HL-60 (cell line): ENCODE data around the gene PSMF1.

ENCODE experiments used
- DNase-seq, 2 experiments: peaks; one replicate each; pipeline ENCODE4 v3.0.0-alpha.2; 2010 to 2020; ENCODE audit warnings: low read depth in 1 of 2, low spot score in 1 of 2
- H3K27ac ChIP-seq: fragments of 250-450 bp; sonication (Bioruptor Pico); replicated peaks from 2 replicates; pipeline ENCODE4 v1.5.1; 2020; ENCODE audit warnings: mild to moderate bottlenecking, moderate library complexity
- H3K27me3 ChIP-seq: fragments of 250-450 bp; sonication (Bioruptor Pico); 2 replicates; pipeline ENCODE4 v1.5.1; 2021; ENCODE audit warnings: mild to moderate bottlenecking, moderate library complexity; ENCODE audit not compliant: insufficient read depth, poor library complexity, severe bottlenecking
- H3K4me3 ChIP-seq: replicated peaks from 2 replicates; pipeline ENCODE4 v1.5.1; 2011; ENCODE audit warnings: mild to moderate bottlenecking, control low read depth, low read length; ENCODE audit not compliant: insufficient read depth
- GABPA ChIP-seq: IDR thresholded peaks from 2 replicates; pipeline ENCODE4 v1.6.1; 2012; ENCODE audit warnings: low read depth
- POLR2AphosphoS5 ChIP-seq: IDR thresholded peaks from 2 replicates; pipeline ENCODE4 v1.6.1; 2012; ENCODE audit warnings: low read depth
- SPI1 ChIP-seq: IDR thresholded peaks from 2 replicates; pipeline ENCODE4 v1.6.1; 2012; ENCODE audit warnings: low read depth, mild to moderate bottlenecking, borderline replicate concordance
- TF ChIP-seq, protein P1 (sequence below): IDR thresholded peaks from 2 replicates; pipeline ENCODE4 v1.6.1; 2012; ENCODE audit warnings: low read depth; ENCODE audit not compliant: insufficient replicate concordance
- TF ChIP-seq, protein P2 (sequence below): IDR thresholded peaks from one replicate; pipeline ENCODE4 v1.5.1; 2011; ENCODE audit warnings: low read length, control low read depth, inconsistent platforms; ENCODE audit not compliant: insufficient read depth

Gene PSMF1

DNA sequence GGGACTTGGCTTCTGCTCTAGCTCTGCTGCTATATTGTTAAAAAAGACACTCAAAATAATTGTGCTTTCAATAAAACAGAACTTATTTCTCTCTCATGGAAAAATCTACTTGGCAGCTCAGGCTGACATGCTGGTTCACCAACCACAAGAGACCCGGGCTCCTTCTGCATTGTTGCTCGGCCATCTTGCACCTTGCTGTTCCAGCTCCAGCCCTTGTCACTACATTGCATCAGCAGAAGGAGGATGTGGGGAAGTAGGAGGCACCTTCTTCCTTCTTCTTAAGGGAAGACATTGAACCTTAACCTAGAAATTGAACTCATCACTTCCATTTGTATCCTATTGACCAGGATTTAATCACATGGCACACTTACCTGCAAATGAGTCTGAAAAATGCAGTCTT, 78.2 kb downstream of the PSMF1 start:
- TF ChIP-seq, protein P1, sequence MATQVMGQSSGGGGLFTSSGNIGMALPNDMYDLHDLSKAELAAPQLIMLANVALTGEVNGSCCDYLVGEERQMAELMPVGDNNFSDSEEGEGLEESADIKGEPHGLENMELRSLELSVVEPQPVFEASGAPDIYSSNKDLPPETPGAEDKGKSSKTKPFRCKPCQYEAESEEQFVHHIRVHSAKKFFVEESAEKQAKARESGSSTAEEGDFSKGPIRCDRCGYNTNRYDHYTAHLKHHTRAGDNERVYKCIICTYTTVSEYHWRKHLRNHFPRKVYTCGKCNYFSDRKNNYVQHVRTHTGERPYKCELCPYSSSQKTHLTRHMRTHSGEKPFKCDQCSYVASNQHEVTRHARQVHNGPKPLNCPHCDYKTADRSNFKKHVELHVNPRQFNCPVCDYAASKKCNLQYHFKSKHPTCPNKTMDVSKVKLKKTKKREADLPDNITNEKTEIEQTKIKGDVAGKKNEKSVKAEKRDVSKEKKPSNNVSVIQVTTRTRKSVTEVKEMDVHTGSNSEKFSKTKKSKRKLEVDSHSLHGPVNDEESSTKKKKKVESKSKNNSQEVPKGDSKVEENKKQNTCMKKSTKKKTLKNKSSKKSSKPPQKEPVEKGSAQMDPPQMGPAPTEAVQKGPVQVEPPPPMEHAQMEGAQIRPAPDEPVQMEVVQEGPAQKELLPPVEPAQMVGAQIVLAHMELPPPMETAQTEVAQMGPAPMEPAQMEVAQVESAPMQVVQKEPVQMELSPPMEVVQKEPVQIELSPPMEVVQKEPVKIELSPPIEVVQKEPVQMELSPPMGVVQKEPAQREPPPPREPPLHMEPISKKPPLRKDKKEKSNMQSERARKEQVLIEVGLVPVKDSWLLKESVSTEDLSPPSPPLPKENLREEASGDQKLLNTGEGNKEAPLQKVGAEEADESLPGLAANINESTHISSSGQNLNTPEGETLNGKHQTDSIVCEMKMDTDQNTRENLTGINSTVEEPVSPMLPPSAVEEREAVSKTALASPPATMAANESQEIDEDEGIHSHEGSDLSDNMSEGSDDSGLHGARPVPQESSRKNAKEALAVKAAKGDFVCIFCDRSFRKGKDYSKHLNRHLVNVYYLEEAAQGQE: no peak
- no peak for TF ChIP-seq SPI1
- no peak for TF ChIP-seq POLR2AphosphoS5
- no peak for TF ChIP-seq GABPA
- TF ChIP-seq, protein P2, sequence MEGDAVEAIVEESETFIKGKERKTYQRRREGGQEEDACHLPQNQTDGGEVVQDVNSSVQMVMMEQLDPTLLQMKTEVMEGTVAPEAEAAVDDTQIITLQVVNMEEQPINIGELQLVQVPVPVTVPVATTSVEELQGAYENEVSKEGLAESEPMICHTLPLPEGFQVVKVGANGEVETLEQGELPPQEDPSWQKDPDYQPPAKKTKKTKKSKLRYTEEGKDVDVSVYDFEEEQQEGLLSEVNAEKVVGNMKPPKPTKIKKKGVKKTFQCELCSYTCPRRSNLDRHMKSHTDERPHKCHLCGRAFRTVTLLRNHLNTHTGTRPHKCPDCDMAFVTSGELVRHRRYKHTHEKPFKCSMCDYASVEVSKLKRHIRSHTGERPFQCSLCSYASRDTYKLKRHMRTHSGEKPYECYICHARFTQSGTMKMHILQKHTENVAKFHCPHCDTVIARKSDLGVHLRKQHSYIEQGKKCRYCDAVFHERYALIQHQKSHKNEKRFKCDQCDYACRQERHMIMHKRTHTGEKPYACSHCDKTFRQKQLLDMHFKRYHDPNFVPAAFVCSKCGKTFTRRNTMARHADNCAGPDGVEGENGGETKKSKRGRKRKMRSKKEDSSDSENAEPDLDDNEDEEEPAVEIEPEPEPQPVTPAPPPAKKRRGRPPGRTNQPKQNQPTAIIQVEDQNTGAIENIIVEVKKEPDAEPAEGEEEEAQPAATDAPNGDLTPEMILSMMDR: no peak
- Histone ChIP-seq H3K4me3 (no peak overlapping the region), H3K27me3 (peaks cover 4% of the 10 kb centered on the region), H3K27ac (no peak overlapping the region)
- peak in 1 of 2 experiments; percentile 39 for DNase-seq

DNA sequence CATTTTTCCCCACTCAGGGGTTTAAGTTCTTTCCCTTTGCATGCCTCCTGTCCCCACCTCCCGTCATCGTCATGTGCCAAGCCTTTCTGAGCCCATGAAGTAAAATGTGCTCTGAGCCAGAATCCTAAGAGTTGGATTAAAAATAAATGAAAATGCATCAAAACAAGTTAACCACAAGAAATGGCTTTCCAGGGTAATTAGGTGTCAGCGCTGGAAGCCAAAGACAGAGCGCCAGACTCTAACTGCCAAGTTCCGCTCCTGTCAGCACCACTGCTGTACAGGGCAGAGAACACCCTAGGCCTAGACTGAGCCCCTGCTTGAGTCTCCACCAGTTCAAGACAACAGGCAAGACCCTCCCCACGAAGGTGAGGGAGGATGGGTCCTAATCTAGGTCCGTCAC, 79.4 kb downstream of the PSMF1 start:
- Histone ChIP-seq H3K4me3 (no peak overlapping the region), H3K27me3 (peaks cover 4% of the 10 kb centered on the region), H3K27ac (no peak overlapping the region)
- TF ChIP-seq GABPA (no peak), SPI1 (no peak), POLR2AphosphoS5 (no peak)
- TF ChIP-seq, protein P1: no peak
- TF ChIP-seq, protein P2: no peak
- DNase-seq: no peak

DNA sequence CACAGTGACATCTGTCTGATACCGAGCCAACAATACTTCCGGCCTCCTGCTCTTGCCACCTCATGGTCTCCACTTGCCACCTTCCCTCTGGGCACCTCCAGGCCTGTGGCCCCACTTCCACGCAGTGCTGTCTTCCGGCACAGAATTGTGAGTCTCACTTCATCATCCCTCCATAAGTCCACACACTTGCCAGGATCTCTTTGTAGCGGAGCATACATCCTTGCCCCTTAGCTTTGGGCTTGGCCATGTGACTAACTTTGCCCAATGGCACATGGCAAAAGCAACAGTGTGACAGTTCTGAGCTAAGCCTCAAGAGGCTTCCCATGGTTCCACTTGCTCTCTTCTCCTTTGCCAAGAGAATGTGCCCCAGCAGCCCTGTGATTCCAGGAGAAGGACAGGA, 80.3 kb downstream of the PSMF1 start:
- TF ChIP-seq POLR2AphosphoS5: no peak
- TF ChIP-seq GABPA: no peak
- H3K27ac ChIP-seq: no peak overlapping the region
- H3K4me3 ChIP-seq: no peak overlapping the region
- DNase-seq: no peak
- H3K27me3 ChIP-seq: no peaks in the 10 kb centered on the region

DNA sequence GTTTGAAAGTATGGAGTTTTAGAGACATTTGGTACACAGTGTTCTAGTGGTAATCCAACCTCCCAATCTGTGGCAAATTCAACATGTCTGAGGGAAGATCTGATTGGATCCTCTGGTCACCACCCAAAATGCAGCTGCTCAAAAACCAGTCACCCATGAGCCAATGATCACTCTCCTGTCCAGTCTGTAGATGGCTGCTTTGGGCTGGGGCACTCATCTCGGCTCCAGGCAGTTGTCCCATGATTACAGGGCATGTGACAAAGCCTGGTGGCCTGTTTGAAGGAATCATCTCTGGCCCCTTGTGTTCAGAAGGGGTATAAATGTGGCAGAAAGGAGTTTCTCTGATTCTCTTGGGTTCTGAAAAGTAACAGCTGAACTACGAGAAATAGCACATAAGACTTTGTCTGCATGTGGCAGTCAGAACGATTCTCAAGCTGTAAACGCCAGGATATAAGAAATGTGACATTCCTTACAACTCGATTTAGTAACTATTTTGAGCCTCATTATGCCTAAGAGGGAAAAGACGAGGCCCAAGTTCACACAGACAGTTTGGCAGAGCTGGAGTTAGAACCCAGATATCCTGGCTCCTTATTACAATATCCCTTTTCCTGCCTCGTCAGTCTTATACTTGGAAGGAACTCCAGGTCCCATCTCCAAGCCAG, 80.9 kb downstream of the PSMF1 start:
- DNase-seq: no peak
- no peaks in the 10 kb centered on the region for H3K27me3 ChIP-seq

More for the DNA sequence above, 80.9 kb downstream of the PSMF1 start:
- no peak overlapping the region for H3K4me3 ChIP-seq
- TF ChIP-seq, protein P1: no peak
- TF ChIP-seq, protein P2: no peak
- TF ChIP-seq SPI1 (no peak), GABPA (no peak), POLR2AphosphoS5 (no peak)
- H3K27ac ChIP-seq: no peak overlapping the region
